HEK293 (cell line): ENCODE results near the gene CR2.

Experiments
- CTCF ChIA-PET: fragments of 350-600 bp; formaldehyde crosslinking; extraction: SDS; loops from one replicate; lab custom pipeline; 2021; ENCODE audit warnings: antibody characterized with exemption; lab: Yijun Ruan, JAX
- POLR2A ChIA-PET: fragments of 300-600 bp; formaldehyde crosslinking; extraction: SDS; loops from one replicate; lab custom pipeline; 2020; ENCODE audit warnings: antibody characterized with exemption, inconsistent platforms; lab: Yijun Ruan, JAX
- H3K27ac ChIP-seq: fragments of 200-500 bp; sonication (Bioruptor generic); 2 replicates; pipeline ENCODE4 v1.5.1; 2014; ENCODE audit warnings: low read depth, low read length, control low read depth, inconsistent platforms; ENCODE audit errors: extremely low read depth
- H3K36me3 ChIP-seq, 2 experiments: fragments of 200-500 bp in 1 of 2; sonication (Bioruptor generic) in 1 of 2; 1 replicate in 1 of 2; 2 replicates in 1 of 2; pipeline ENCODE4 v1.5.1; 2014 to 2017; ENCODE audit warnings: inconsistent platforms in 2 of 2, low read length in 2 of 2; ENCODE audit not compliant: control insufficient read depth in 2 of 2, insufficient read depth in 1 of 2
- H3K4me1 ChIP-seq: fragments of 200-500 bp; sonication (Bioruptor generic); 2 replicates; pipeline ENCODE4 v1.5.1; 2014; ENCODE audit warnings: mild to moderate bottlenecking, low read length, inconsistent platforms; ENCODE audit not compliant: control insufficient read depth, insufficient read depth
- H3K4me3 ChIP-seq: 2 replicates; pipeline ENCODE4 v1.5.1; 2011; ENCODE audit warnings: low read depth, mild to moderate bottlenecking, control low read depth, low read length, moderate library complexity
- H3K9me3 ChIP-seq: fragments of 200-500 bp; sonication (Bioruptor generic); 2 replicates; pipeline ENCODE4 v1.5.1; 2014; ENCODE audit warnings: low read depth, low read length, inconsistent platforms; ENCODE audit not compliant: control insufficient read depth, insufficient read depth
- HOXA7 ChIP-seq: sonication (generic); formaldehyde crosslinking; IDR thresholded peaks from 2 replicates; pipeline ENCODE4 v1.8.1; 2022; ENCODE audit warnings: missing genetic modification reagents, borderline replicate concordance
- KLF10 ChIP-seq: fragments of 450-650 bp; IDR thresholded peaks from 2 replicates; pipeline ENCODE4 v1.5.1; 2018; ENCODE audit warnings: missing biosample characterization, mild to moderate bottlenecking, missing genetic modification characterization
- MYNN ChIP-seq: fragments of 450-650 bp; formaldehyde crosslinking; IDR thresholded peaks from 2 replicates; pipeline ENCODE4 v1.5.1; 2016; ENCODE audit warnings: missing biosample characterization, missing genetic modification characterization, borderline replicate concordance
- REPIN1 ChIP-seq: fragments of 450-650 bp; formaldehyde crosslinking; IDR thresholded peaks from 2 replicates; pipeline ENCODE4 v1.5.1; 2017; ENCODE audit warnings: missing biosample characterization, missing genetic modification characterization, low read depth
- YY1 ChIP-seq: fragments of 450-650 bp; formaldehyde crosslinking; IDR thresholded peaks from 2 replicates; pipeline ENCODE4 v1.5.1; 2018; ENCODE audit warnings: missing biosample characterization, missing genetic modification characterization
- YY2 ChIP-seq: fragments of 450-650 bp; formaldehyde crosslinking; IDR thresholded peaks from 2 replicates; pipeline ENCODE4 v1.5.1; 2016; ENCODE audit warnings: missing biosample characterization, missing genetic modification characterization
- ZBTB8A ChIP-seq: fragments of 450-650 bp; formaldehyde crosslinking; IDR thresholded peaks from 2 replicates; pipeline ENCODE4 v1.5.1; 2016; ENCODE audit warnings: missing biosample characterization, missing genetic modification characterization
- ZFHX2 ChIP-seq: fragments of 450-650 bp; formaldehyde crosslinking; conservative IDR thresholded peaks from 2 replicates; pipeline ENCODE4 v1.5.1; 2016; ENCODE audit warnings: missing biosample characterization, missing genetic modification characterization
- ZNF133 ChIP-seq: fragments of 450-650 bp; formaldehyde crosslinking; IDR thresholded peaks from 2 replicates; pipeline ENCODE4 v1.5.1; 2016; ENCODE audit warnings: missing biosample characterization, missing genetic modification characterization
- ZNF157 ChIP-seq: fragments of 450-650 bp; formaldehyde crosslinking; IDR thresholded peaks from 2 replicates; pipeline ENCODE4 v1.5.1; 2016; ENCODE audit warnings: missing biosample characterization, missing genetic modification characterization
- ZNF2 ChIP-seq: fragments of 450-650 bp; formaldehyde crosslinking; IDR thresholded peaks from 2 replicates; pipeline ENCODE4 v1.5.1; 2016; ENCODE audit warnings: missing biosample characterization, missing genetic modification characterization
- ZNF24 ChIP-seq: fragments of 450-650 bp; formaldehyde crosslinking; IDR thresholded peaks from 2 replicates; pipeline ENCODE4 v1.5.1; 2016; ENCODE audit warnings: missing biosample characterization, missing genetic modification characterization
- ZNF274 ChIP-seq, 2 experiments: fragments of 200-500 bp in 1 of 2; fragments of 450-650 bp in 1 of 2; sonication (Bioruptor generic) in 1 of 2; formaldehyde crosslinking in 1 of 2; IDR thresholded peaks; 2 replicates each; pipeline versions ENCODE4 v1.5.1 to v1.6.1; 2014 to 2016; ENCODE audit warnings: borderline replicate concordance in 1 of 2, inconsistent platforms in 1 of 2, low read length in 1 of 2, missing biosample characterization in 1 of 2, missing genetic modification characterization in 1 of 2
- ZNF521 ChIP-seq: fragments of 450-650 bp; formaldehyde crosslinking; IDR thresholded peaks from 2 replicates; pipeline ENCODE4 v1.5.1; 2017; ENCODE audit warnings: missing biosample characterization, mild to moderate bottlenecking, missing genetic modification characterization
- ZNF529 ChIP-seq: fragments of 450-650 bp; formaldehyde crosslinking; IDR thresholded peaks from 2 replicates; pipeline ENCODE4 v1.5.1; 2017; ENCODE audit warnings: missing genetic modification characterization, missing biosample characterization; ENCODE audit not compliant: insufficient replicate concordance
- ZNF561 ChIP-seq: fragments of 450-650 bp; IDR thresholded peaks from 2 replicates; pipeline ENCODE4 v1.5.1; 2018; ENCODE audit warnings: missing biosample characterization, missing genetic modification characterization, borderline replicate concordance
- ZNF600 ChIP-seq: fragments of 450-650 bp; formaldehyde crosslinking; IDR thresholded peaks from 2 replicates; pipeline ENCODE4 v1.5.1; 2016; ENCODE audit warnings: missing biosample characterization, missing genetic modification characterization
- ZNF707 ChIP-seq: fragments of 450-650 bp; formaldehyde crosslinking; IDR thresholded peaks from 2 replicates; pipeline ENCODE4 v1.5.1; 2016; ENCODE audit warnings: missing biosample characterization, missing genetic modification characterization
- ZNF768 ChIP-seq: fragments of 450-650 bp; formaldehyde crosslinking; IDR thresholded peaks from 2 replicates; pipeline ENCODE4 v1.5.1; 2018; ENCODE audit warnings: missing biosample characterization, mild to moderate bottlenecking, missing genetic modification characterization
- ZSCAN16 ChIP-seq: fragments of 450-650 bp; formaldehyde crosslinking; IDR thresholded peaks from 2 replicates; pipeline ENCODE4 v1.5.1; 2016; ENCODE audit warnings: missing biosample characterization, missing genetic modification characterization
- TF ChIP-seq, protein P1 (sequence below): fragments of 450-650 bp; formaldehyde crosslinking; IDR thresholded peaks from 2 replicates; pipeline ENCODE4; 2016; ENCODE audit warnings: missing biosample characterization, missing genetic modification characterization
- TF ChIP-seq, protein P2 (sequence below): fragments of 450-650 bp; formaldehyde crosslinking; IDR thresholded peaks from 2 replicates; pipeline ENCODE4 v1.5.1; 2016; ENCODE audit warnings: missing biosample characterization, missing genetic modification characterization
- TF ChIP-seq, protein P3 (sequence below): fragments of 450-650 bp; formaldehyde crosslinking; IDR thresholded peaks from 2 replicates; pipeline ENCODE4 v1.5.1; 2016; ENCODE audit warnings: missing biosample characterization, missing genetic modification characterization
- TF ChIP-seq, protein P4 (sequence below): fragments of 450-650 bp; formaldehyde crosslinking; IDR thresholded peaks from 2 replicates; pipeline ENCODE4 v1.5.1; 2016; ENCODE audit warnings: missing biosample characterization, missing genetic modification characterization
- TF ChIP-seq, protein P5 (sequence below): fragments of 450-650 bp; formaldehyde crosslinking; IDR thresholded peaks from 2 replicates; pipeline ENCODE4 v1.5.1; 2017; ENCODE audit warnings: missing biosample characterization, missing genetic modification characterization
- TF ChIP-seq, protein P6 (sequence below): fragments of 450-650 bp; formaldehyde crosslinking; IDR thresholded peaks from 2 replicates; pipeline ENCODE4 v1.5.1; 2017; ENCODE audit warnings: missing biosample characterization, missing genetic modification characterization

The CR2 gene

DNA sequence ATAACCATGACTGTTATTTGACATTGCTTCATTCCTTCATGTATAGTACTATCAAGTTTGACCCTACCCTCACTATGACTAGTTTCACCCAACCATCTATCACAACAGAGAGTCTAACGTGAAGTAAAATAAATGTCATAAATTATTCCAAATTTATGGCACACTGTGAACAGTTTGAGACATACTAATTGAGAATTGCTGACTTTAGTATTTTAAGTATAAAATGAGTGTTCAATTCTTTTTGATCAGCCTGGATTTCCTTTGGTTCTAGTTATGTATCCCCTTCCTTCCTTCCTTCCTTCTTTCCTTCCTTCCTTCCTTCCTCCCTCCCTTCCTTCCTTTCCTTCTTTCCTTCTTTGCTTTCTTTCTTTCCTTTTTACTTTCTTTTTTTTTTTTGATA, 56.3 kb downstream of the CR2 start:
- H3K4me3 ChIP-seq = no peak overlapping the region
- H3K36me3 ChIP-seq = no peaks in the 10 kb centered on the region
- H3K4me1 ChIP-seq = no peaks in the 10 kb centered on the region
- POLR2A ChIA-PET = interaction anchor here (0.7 kb wide), 1 partner anchor 189 kb away, joined by 3 read pairs; the partner anchor contains the start of gene CD55
- H3K9me3 ChIP-seq = no peaks in the 10 kb centered on the region
- no peak for TF ChIP-seq ZNF274 (IDR thresholded peaks at IDR 0.05; ENCODE audit: low read length)
- no peak for TF ChIP-seq ZNF274 (tag by site-specific recombination; IDR thresholded peaks at IDR 0.05; ENCODE audit: borderline replicate concordance)
- TF ChIP-seq, protein P1, sequence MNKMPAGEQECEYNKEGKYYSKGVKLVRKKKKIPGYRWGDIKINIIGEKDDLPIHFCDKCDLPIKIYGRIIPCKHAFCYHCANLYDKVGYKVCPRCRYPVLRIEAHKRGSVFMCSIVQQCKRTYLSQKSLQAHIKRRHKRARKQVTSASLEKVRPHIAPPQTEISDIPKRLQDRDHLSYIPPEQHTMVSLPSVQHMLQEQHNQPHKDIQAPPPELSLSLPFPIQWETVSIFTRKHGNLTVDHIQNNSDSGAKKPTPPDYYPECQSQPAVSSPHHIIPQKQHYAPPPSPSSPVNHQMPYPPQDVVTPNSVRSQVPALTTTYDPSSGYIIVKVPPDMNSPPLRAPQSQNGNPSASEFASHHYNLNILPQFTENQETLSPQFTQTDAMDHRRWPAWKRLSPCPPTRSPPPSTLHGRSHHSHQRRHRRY (tag by site-specific recombination) = no peak
- TF ChIP-seq ZNF24 (tag by site-specific recombination) = no peak
- TF ChIP-seq HOXA7 = no peak
- no peak for TF ChIP-seq MYNN (tag by site-specific recombination)
- no peak for TF ChIP-seq ZNF521 (tag by site-specific recombination)
- TF ChIP-seq, protein P2, sequence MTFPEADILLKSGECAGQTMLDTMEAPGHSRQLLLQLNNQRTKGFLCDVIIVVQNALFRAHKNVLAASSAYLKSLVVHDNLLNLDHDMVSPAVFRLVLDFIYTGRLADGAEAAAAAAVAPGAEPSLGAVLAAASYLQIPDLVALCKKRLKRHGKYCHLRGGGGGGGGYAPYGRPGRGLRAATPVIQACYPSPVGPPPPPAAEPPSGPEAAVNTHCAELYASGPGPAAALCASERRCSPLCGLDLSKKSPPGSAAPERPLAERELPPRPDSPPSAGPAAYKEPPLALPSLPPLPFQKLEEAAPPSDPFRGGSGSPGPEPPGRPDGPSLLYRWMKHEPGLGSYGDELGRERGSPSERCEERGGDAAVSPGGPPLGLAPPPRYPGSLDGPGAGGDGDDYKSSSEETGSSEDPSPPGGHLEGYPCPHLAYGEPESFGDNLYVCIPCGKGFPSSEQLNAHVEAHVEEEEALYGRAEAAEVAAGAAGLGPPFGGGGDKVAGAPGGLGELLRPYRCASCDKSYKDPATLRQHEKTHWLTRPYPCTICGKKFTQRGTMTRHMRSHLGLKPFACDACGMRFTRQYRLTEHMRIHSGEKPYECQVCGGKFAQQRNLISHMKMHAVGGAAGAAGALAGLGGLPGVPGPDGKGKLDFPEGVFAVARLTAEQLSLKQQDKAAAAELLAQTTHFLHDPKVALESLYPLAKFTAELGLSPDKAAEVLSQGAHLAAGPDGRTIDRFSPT (tag by site-specific recombination) = no peak
- TF ChIP-seq ZNF133 = no peak
- no peak for TF ChIP-seq ZBTB8A (tag by site-specific recombination)
- no peak for TF ChIP-seq ZNF529
- TF ChIP-seq ZSCAN16 (tag by site-specific recombination) = no peak
- TF ChIP-seq ZNF600 (tag by site-specific recombination) = no peak
- no peak for TF ChIP-seq ZNF561 (tag by site-specific recombination)
- TF ChIP-seq, protein P3, sequence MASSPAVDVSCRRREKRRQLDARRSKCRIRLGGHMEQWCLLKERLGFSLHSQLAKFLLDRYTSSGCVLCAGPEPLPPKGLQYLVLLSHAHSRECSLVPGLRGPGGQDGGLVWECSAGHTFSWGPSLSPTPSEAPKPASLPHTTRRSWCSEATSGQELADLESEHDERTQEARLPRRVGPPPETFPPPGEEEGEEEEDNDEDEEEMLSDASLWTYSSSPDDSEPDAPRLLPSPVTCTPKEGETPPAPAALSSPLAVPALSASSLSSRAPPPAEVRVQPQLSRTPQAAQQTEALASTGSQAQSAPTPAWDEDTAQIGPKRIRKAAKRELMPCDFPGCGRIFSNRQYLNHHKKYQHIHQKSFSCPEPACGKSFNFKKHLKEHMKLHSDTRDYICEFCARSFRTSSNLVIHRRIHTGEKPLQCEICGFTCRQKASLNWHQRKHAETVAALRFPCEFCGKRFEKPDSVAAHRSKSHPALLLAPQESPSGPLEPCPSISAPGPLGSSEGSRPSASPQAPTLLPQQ (tag by site-specific recombination) = no peak
- no peak for TF ChIP-seq ZNF707 (tag by site-specific recombination)
- no peak for TF ChIP-seq ZNF768 (tag by site-specific recombination)
- CTCF ChIA-PET = interaction anchor here (0.6 to 1.6 kb wide), 4 partner anchors 10 to 599 kb away, joined by 3 to 5 read pairs (median 4); partner anchors contain the start of gene CR2
- no peak overlapping the region for H3K27ac ChIP-seq

DNA sequence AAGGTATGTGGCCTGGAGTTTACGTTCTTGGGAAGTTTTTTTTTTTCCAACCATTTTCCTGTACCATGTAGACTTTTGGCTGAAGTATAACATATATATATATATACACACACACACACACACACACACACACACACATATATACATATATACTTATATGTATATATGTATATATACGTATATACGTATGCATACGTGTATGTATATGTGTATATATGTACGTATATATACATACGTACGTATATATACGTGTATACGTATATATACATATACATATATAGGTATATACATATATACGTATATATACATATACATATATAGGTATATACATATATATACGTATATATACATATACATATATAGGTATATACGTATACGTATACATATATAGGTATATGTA, 60.8 kb downstream of the CR2 start:
- ChIA-PET CTCF (interaction anchor here (0.6 to 1.0 kb wide), 3 partner anchors 16 to 188 kb away, joined by 3 read pairs; no protein-coding TSS in a partner anchor), POLR2A (no interaction called here)
- H3K36me3 ChIP-seq = no peaks in the 10 kb centered on the region

More for the DNA sequence above, 60.8 kb downstream of the CR2 start:
- H3K4me3 ChIP-seq = no peak overlapping the region
- H3K4me1 ChIP-seq = no peaks in the 10 kb centered on the region
- H3K27ac ChIP-seq = no peak overlapping the region
- TF ChIP-seq KLF10 (tag by site-specific recombination) = no peak
- no peak for TF ChIP-seq ZFHX2 (tag by site-specific recombination)
- no peak for TF ChIP-seq YY2
- TF ChIP-seq, protein P4, sequence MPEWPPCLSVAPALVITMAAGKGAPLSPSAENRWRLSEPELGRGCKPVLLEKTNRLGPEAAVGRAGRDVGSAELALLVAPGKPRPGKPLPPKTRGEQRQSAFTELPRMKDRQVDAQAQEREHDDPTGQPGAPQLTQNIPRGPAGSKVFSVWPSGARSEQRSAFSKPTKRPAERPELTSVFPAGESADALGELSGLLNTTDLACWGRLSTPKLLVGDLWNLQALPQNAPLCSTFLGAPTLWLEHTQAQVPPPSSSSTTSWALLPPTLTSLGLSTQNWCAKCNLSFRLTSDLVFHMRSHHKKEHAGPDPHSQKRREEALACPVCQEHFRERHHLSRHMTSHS = no peak
- TF ChIP-seq, protein P5, sequence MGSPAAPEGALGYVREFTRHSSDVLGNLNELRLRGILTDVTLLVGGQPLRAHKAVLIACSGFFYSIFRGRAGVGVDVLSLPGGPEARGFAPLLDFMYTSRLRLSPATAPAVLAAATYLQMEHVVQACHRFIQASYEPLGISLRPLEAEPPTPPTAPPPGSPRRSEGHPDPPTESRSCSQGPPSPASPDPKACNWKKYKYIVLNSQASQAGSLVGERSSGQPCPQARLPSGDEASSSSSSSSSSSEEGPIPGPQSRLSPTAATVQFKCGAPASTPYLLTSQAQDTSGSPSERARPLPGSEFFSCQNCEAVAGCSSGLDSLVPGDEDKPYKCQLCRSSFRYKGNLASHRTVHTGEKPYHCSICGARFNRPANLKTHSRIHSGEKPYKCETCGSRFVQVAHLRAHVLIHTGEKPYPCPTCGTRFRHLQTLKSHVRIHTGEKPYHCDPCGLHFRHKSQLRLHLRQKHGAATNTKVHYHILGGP = no peak
- no peak for TF ChIP-seq ZNF157
- TF ChIP-seq ZNF2 (tag by site-specific recombination) = no peak
- TF ChIP-seq, protein P6, sequence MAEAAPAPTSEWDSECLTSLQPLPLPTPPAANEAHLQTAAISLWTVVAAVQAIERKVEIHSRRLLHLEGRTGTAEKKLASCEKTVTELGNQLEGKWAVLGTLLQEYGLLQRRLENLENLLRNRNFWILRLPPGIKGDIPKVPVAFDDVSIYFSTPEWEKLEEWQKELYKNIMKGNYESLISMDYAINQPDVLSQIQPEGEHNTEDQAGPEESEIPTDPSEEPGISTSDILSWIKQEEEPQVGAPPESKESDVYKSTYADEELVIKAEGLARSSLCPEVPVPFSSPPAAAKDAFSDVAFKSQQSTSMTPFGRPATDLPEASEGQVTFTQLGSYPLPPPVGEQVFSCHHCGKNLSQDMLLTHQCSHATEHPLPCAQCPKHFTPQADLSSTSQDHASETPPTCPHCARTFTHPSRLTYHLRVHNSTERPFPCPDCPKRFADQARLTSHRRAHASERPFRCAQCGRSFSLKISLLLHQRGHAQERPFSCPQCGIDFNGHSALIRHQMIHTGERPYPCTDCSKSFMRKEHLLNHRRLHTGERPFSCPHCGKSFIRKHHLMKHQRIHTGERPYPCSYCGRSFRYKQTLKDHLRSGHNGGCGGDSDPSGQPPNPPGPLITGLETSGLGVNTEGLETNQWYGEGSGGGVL = no peak
- TF ChIP-seq YY1 = no peak
- TF ChIP-seq REPIN1 = no peak
- no peaks in the 10 kb centered on the region for H3K9me3 ChIP-seq
